Measurements from ENCODE around the gene C22orf23.
A peak's percentile ranks its signal among the peaks of the same experiment; 100 is the strongest.

C22orf23 gene

DNA sequence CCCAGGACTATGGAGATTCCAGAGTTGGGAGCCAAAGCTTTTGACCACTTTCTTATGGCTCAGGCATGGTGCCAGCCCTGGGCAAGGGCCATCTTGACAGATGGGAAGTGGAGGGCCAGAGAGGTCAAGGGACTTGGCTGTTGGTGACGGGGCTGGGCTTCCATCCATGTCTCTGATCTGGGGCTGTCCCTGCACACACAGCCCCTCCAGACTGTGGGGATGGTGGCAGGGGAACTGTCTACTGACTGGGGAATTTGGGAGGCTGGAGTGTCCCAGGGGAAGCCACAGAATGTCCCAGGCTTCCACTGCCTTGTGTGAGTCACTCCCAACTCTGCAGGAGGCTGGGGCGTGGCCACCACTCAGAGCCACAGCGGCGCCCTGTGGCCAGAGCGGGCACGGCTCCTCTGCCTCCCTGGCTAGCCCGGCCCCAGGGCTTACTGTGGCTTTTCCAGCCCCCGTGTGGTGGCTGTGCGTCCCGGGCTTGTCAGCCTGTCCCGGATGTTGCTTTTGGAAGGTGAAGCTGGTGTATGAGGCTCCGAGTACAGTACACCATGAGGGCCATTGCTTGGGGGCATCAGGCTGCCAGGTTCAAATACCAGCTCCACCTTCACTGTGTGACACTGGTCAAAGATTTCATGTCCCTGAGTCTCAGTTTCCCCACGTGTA lies 19.6 kb downstream of the C22orf23 start (continued):
- peak; percentile 57; the same call in 1 of the 2 replicates for TF ChIP-seq ZNF391 (tag by site-specific recombination; IDR thresholded peaks at IDR 0.05; ENCODE audit: borderline replicate concordance, low read depth)
- no peak for TF ChIP-seq ZNF239 (tag by site-specific recombination; IDR thresholded peaks at IDR 0.05)
- peak; percentile 70; the same call in 1 of the 2 replicates for TF ChIP-seq MZF1 (tag by site-specific recombination; IDR thresholded peaks at IDR 0.05; ENCODE audit: borderline replicate concordance)
- no peak for TF ChIP-seq REPIN1 (tag by site-specific recombination; IDR thresholded peaks at IDR 0.05; ENCODE audit: low read depth)
- TF ChIP-seq GLIS2 (tag by site-specific recombination; IDR thresholded peaks at IDR 0.05), result peak; percentile 89
- no peak for TF ChIP-seq ZNF677 (tag by site-specific recombination; IDR thresholded peaks at IDR 0.05)
- no peak for TF ChIP-seq ZNF24 (tag by site-specific recombination; IDR thresholded peaks at IDR 0.05)
- TF ChIP-seq, protein P1, sequence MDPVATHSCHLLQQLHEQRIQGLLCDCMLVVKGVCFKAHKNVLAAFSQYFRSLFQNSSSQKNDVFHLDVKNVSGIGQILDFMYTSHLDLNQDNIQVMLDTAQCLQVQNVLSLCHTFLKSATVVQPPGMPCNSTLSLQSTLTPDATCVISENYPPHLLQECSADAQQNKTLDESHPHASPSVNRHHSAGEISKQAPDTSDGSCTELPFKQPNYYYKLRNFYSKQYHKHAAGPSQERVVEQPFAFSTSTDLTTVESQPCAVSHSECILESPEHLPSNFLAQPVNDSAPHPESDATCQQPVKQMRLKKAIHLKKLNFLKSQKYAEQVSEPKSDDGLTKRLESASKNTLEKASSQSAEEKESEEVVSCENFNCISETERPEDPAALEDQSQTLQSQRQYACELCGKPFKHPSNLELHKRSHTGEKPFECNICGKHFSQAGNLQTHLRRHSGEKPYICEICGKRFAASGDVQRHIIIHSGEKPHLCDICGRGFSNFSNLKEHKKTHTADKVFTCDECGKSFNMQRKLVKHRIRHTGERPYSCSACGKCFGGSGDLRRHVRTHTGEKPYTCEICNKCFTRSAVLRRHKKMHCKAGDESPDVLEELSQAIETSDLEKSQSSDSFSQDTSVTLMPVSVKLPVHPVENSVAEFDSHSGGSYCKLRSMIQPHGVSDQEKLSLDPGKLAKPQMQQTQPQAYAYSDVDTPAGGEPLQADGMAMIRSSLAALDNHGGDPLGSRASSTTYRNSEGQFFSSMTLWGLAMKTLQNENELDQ (tag by site-specific recombination; IDR thresholded peaks at IDR 0.05; ENCODE audit: low read depth), result no peak
- TF ChIP-seq GLIS1 (tag by site-specific recombination; IDR thresholded peaks at IDR 0.05), result peak; percentile 99
- no peak for TF ChIP-seq ZNF670 (tag by site-specific recombination; IDR thresholded peaks at IDR 0.05; ENCODE audit: low read depth)
- peak; percentile 53; the same call in 1 of the 2 replicates for TF ChIP-seq ZNF341 (tag by site-specific recombination; IDR thresholded peaks at IDR 0.05; ENCODE audit: low read depth)
- no peak for TF ChIP-seq MYNN (tag by site-specific recombination; IDR thresholded peaks at IDR 0.05; ENCODE audit: borderline replicate concordance)
- TF ChIP-seq ZSCAN23 (tag by site-specific recombination; IDR thresholded peaks at IDR 0.05), result 0 out of 2 replicates have a peak, but pooled peaks have one; percentile 56
- TF ChIP-seq ZNF571 (tag by site-specific recombination; IDR thresholded peaks at IDR 0.05), result no peak
- no peak for TF ChIP-seq ZNF133 (tag by site-specific recombination; IDR thresholded peaks at IDR 0.05)
- TF ChIP-seq, protein P2, sequence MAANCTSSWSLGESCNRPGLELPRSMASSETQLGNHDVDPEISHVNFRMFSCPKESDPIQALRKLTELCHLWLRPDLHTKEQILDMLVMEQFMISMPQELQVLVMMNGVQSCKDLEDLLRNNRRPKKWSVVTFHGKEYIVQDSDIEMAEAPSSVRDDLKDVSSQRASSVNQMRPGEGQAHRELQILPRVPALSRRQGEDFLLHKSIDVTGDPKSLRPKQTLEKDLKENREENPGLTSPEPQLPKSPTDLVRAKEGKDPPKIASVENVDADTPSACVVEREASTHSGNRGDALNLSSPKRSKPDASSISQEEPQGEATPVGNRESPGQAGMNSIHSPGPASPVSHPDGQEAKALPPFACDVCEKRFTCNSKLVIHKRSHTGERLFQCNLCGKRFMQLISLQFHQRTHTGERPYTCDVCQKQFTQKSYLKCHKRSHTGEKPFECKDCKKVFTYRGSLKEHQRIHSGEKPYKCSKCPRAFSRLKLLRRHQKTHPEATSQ (tag by site-specific recombination; IDR thresholded peaks at IDR 0.05), result no peak
- TF ChIP-seq, protein P3, sequence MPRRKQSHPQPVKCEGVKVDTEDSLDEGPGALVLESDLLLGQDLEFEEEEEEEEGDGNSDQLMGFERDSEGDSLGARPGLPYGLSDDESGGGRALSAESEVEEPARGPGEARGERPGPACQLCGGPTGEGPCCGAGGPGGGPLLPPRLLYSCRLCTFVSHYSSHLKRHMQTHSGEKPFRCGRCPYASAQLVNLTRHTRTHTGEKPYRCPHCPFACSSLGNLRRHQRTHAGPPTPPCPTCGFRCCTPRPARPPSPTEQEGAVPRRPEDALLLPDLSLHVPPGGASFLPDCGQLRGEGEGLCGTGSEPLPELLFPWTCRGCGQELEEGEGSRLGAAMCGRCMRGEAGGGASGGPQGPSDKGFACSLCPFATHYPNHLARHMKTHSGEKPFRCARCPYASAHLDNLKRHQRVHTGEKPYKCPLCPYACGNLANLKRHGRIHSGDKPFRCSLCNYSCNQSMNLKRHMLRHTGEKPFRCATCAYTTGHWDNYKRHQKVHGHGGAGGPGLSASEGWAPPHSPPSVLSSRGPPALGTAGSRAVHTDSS (tag by site-specific recombination; IDR thresholded peaks at IDR 0.05), result no peak
- no peak for TF ChIP-seq ZFP37 (tag by site-specific recombination; IDR thresholded peaks at IDR 0.05)
- TF ChIP-seq SP7 (tag by site-specific recombination; IDR thresholded peaks at IDR 0.05), result peak; percentile 85
- no peak for TF ChIP-seq MEIS1 (CRISPR knock-in tag; IDR thresholded peaks at IDR 0.05; ENCODE audit: borderline replicate concordance)
- no peak for TF ChIP-seq ZNF202 (tag by site-specific recombination; IDR thresholded peaks at IDR 0.05; ENCODE audit: borderline replicate concordance)
- TF ChIP-seq ZNF561 (tag by site-specific recombination; IDR thresholded peaks at IDR 0.05; ENCODE audit: borderline replicate concordance), result no peak; the same call in 1 of the 2 replicates
- peak; percentile 40; the same call in 1 of the 2 replicates for TF ChIP-seq ZNF654 (tag by site-specific recombination; IDR thresholded peaks at IDR 0.05; ENCODE audit: low read depth)
- no peak for TF ChIP-seq ZNF214 (tag by site-specific recombination; IDR thresholded peaks at IDR 0.05; ENCODE audit: borderline replicate concordance)
- TF ChIP-seq, protein P4, sequence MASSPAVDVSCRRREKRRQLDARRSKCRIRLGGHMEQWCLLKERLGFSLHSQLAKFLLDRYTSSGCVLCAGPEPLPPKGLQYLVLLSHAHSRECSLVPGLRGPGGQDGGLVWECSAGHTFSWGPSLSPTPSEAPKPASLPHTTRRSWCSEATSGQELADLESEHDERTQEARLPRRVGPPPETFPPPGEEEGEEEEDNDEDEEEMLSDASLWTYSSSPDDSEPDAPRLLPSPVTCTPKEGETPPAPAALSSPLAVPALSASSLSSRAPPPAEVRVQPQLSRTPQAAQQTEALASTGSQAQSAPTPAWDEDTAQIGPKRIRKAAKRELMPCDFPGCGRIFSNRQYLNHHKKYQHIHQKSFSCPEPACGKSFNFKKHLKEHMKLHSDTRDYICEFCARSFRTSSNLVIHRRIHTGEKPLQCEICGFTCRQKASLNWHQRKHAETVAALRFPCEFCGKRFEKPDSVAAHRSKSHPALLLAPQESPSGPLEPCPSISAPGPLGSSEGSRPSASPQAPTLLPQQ (tag by site-specific recombination; IDR thresholded peaks at IDR 0.05), result peak; percentile 77
- TF ChIP-seq SCRT2 (tag by site-specific recombination; IDR thresholded peaks at IDR 0.05), result no peak
- no peak; the same call in none of the 2 replicates for TF ChIP-seq ZNF324 (tag by site-specific recombination; IDR thresholded peaks at IDR 0.05)
- TF ChIP-seq KLF16 (tag by site-specific recombination; IDR thresholded peaks at IDR 0.05), result peak; percentile 88
- no peak for TF ChIP-seq OVOL3 (tag by site-specific recombination; IDR thresholded peaks at IDR 0.05)
- 0 out of 2 replicates have a peak, but pooled peaks have one; percentile 12 for TF ChIP-seq ZNF623 (tag by site-specific recombination; IDR thresholded peaks at IDR 0.05)
- peak; percentile 92 for TF ChIP-seq ZEB2 (tag by site-specific recombination; IDR thresholded peaks at IDR 0.05)
- TF ChIP-seq ZBTB7A (tag by site-specific recombination; IDR thresholded peaks at IDR 0.05; ENCODE audit: low read depth), result no peak
- TF ChIP-seq ZNF16 (tag by site-specific recombination; IDR thresholded peaks at IDR 0.05; ENCODE audit: low read depth), result no peak
